Neuronal stem cell (in vitro differentiated cells): ENCODE data around the gene EXOC6.

Experiments used
- DNase-seq: peaks from one replicate; pipeline ENCODE4 v3.0.0-alpha.2; 2013; ENCODE audit warnings: low spot score
- H2AFZ ChIP-seq: one replicate; pipeline ENCODE4 v1.6.1; 2013; ENCODE audit warnings: mild to moderate bottlenecking, low read length, inconsistent platforms
- H2AK5ac ChIP-seq: 2 replicates; pipeline ENCODE4 v1.6.1; 2013; ENCODE audit warnings: low read depth, mild to moderate bottlenecking, inconsistent platforms, low read length, moderate library complexity, mixed read lengths
- H2BK120ac ChIP-seq: 2 replicates; pipeline ENCODE4 v1.6.1; 2013; ENCODE audit warnings: low read depth, mild to moderate bottlenecking, inconsistent platforms, low read length, moderate library complexity, mixed read lengths
- H2BK12ac ChIP-seq: one replicate; pipeline ENCODE4 v1.6.1; 2013; ENCODE audit warnings: low read length, inconsistent platforms
- H2BK15ac ChIP-seq: 2 replicates; pipeline ENCODE4 v1.6.1; 2013; ENCODE audit warnings: mild to moderate bottlenecking, low read length, inconsistent platforms, mixed read lengths
- H2BK5ac ChIP-seq: one replicate; pipeline ENCODE4 v1.6.1; 2013; ENCODE audit warnings: inconsistent platforms, mild to moderate bottlenecking, low read length, moderate library complexity
- H3K14ac ChIP-seq: one replicate; pipeline ENCODE4 v1.6.1; 2013; ENCODE audit warnings: low read length, inconsistent platforms
- H3K18ac ChIP-seq: 2 replicates; pipeline ENCODE4 v1.6.1; 2013; ENCODE audit warnings: low read length, inconsistent platforms
- H3K23ac ChIP-seq: 2 replicates; pipeline ENCODE4 v1.6.1; 2013; ENCODE audit warnings: low read depth, mild to moderate bottlenecking, mixed read lengths, low read length, inconsistent platforms; ENCODE audit not compliant: poor library complexity
- H3K27ac ChIP-seq: replicated peaks from 3 replicates; pipeline ENCODE4 v1.5.1; 2013; ENCODE audit warnings: low read length, inconsistent platforms
- H3K27me3 ChIP-seq, 3 experiments: 2 replicates each; pipeline ENCODE4 v1.6.1; 2013; ENCODE audit warnings: low read length in 3 of 3, mild to moderate bottlenecking in 2 of 3, inconsistent platforms in 1 of 3, low read depth in 1 of 3, mixed read lengths in 1 of 3, moderate library complexity in 1 of 3; ENCODE audit not compliant: control insufficient read depth in 3 of 3, insufficient read depth in 3 of 3
- H3K36me3 ChIP-seq, 2 donors: replicated peaks in 1 of 2; 2 replicates each; pipeline ENCODE4 v1.6.1; 2013; ENCODE audit warnings: low read length in 2 of 2; ENCODE audit not compliant: control insufficient read depth in 2 of 2, insufficient read depth in 2 of 2
- H3K4ac ChIP-seq: 2 replicates; pipeline ENCODE4 v1.6.1; 2013; ENCODE audit warnings: inconsistent platforms, mild to moderate bottlenecking, low read length, moderate library complexity
- H3K4me1 ChIP-seq, 2 donors: 1 replicate in 1 of 2; 2 replicates in 1 of 2; pipeline ENCODE4 v1.6.1; 2013; ENCODE audit warnings: low read length in 2 of 2, low read depth in 1 of 2; ENCODE audit not compliant: control insufficient read depth in 2 of 2, insufficient read depth in 1 of 2
- H3K4me2 ChIP-seq: one replicate; pipeline ENCODE4 v1.6.1; 2013; ENCODE audit warnings: mild to moderate bottlenecking, low read length, inconsistent platforms; ENCODE audit not compliant: insufficient read depth, poor library complexity, severe bottlenecking
- H3K4me3 ChIP-seq, 2 donors: 2 replicates each; pipeline ENCODE4 v1.5.1; 2013; ENCODE audit warnings: low read length in 2 of 2, mild to moderate bottlenecking in 2 of 2, inconsistent platforms in 1 of 2, moderate library complexity in 1 of 2
- H3K79me1 ChIP-seq: one replicate; pipeline ENCODE4 v1.6.1; 2013; ENCODE audit warnings: low read depth, mild to moderate bottlenecking, inconsistent platforms, low read length, moderate library complexity
- H3K9ac ChIP-seq: one replicate; pipeline ENCODE4 v1.6.1; 2013; ENCODE audit warnings: mild to moderate bottlenecking, low read depth, low read length, inconsistent platforms; ENCODE audit not compliant: poor library complexity
- H3K9me3 ChIP-seq, 2 donors: replicated peaks in 1 of 2; 2 replicates each; pipeline versions ENCODE3 to v1.6.1; 2013; ENCODE audit warnings: low read length in 2 of 2, mild to moderate bottlenecking in 2 of 2, inconsistent platforms in 1 of 2, low read depth in 1 of 2, mixed read lengths in 1 of 2, moderate library complexity in 1 of 2; ENCODE audit not compliant: control insufficient read depth in 2 of 2, insufficient read depth in 1 of 2
- H4K8ac ChIP-seq: one replicate; pipeline ENCODE4 v1.6.1; 2013; ENCODE audit warnings: low read depth, mild to moderate bottlenecking, inconsistent platforms, low read length, moderate library complexity
- H4K91ac ChIP-seq: one replicate; pipeline ENCODE4 v1.6.1; 2013; ENCODE audit warnings: low read length, low read depth, mild to moderate bottlenecking, inconsistent platforms; ENCODE audit not compliant: poor library complexity
- WGBS, 2 donors: extraction: QIAGEN DNeasy Blood & Tissue Kit; methylation state at CpG; one replicate each; pipeline ENCODE4 v1.1.7; 2013; ENCODE audit warnings: missing lambda C conversion rate in 2 of 2, mixed read lengths in 1 of 2; ENCODE audit not compliant: insufficient read length in 2 of 2, insufficient replicate concordance in 1 of 2; ENCODE audit errors: extremely low coverage in 2 of 2; 5-methylcytosine and 5-hydroxymethylcytosine counted together

EXOC6 gene

DNA sequence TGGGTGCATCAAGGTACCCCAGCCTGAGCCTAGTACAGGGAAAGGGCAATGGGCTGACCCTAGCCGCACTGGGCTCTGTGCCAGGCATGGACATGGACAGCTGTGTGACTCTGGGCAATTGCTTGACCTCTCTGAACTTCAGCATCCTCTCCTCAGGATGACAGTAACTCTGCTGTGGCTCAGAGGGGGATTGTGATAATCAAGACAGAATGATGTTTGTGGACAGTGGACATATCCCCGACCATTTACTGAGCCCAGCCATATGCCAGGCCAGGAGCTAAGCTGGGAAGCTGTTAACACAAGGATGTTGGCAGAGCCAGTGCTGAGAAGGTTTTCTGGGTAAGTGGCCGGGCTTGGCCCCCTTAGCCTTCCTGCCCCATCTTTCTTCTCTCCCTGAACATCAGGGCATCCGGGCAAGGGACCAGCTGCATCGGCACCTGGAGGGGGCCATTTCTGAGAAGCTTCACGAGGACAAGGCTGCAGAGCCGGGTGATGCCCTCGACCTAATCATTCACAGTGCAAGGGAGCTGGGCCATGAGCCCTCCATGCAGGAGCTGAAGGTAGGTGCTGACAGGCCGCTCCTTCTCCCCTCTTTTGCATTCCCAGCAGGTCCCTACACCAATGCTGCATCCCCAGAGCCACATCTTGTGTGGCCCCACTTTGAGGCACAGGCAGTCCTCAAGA, 215.8 kb downstream of the EXOC6 start:
- no peak overlapping the region for H2BK12ac ChIP-seq
- no peak overlapping the region for H4K8ac ChIP-seq
- H3K18ac ChIP-seq, result no peak overlapping the region
- H3K27me3 ChIP-seq, result peaks cover 13 to 98% (median 81%) of the 10 kb centered on the region in 3 experiments
- no peak overlapping the region for H3K23ac ChIP-seq
- no peak overlapping the region for H3K4me3 ChIP-seq
- H4K91ac ChIP-seq, result no peak overlapping the region
- no peak overlapping the region for H2BK120ac ChIP-seq
- H3K36me3 ChIP-seq, result peaks cover 0 to 23% of the 10 kb centered on the region in 2 donors
- H3K27ac ChIP-seq, result no peak overlapping the region
- no peak overlapping the region for H2BK5ac ChIP-seq
- no peaks in the 10 kb centered on the region for H3K79me1 ChIP-seq
- no peak for DNase-seq
- no peak overlapping the region for H2BK15ac ChIP-seq
- no peak overlapping the region for H3K14ac ChIP-seq
- H3K4me2 ChIP-seq, result no peak overlapping the region
- no peak overlapping the region for H2AFZ ChIP-seq
- no peak overlapping the region for H3K9ac ChIP-seq
- no peak overlapping the region for H3K4ac ChIP-seq
- H2AK5ac ChIP-seq, result no peak overlapping the region
- peaks cover 5 to 18% of the 10 kb centered on the region in 2 donors for H3K9me3 ChIP-seq
- WGBS, 2 donors, result no CpG with 5 or more reads among the region's 9 CpGs
- H3K4me1 ChIP-seq, result peaks cover 0 to 10% of the 10 kb centered on the region in 2 donors

GRCh38 chr10:93064874-93065660, 216.7 kb downstream of the EXOC6 start:
- Histone ChIP-seq H2AK5ac (no peak overlapping the region), H3K4me2 (no peak overlapping the region), H4K91ac (no peak overlapping the region), H2BK15ac (no peak overlapping the region), H2BK5ac (no peak overlapping the region), H3K36me3 (peaks cover 0 to 13% of the 10 kb centered on the region in 2 donors), H2AFZ (no peak overlapping the region), H3K27me3 (peaks cover 22 to 100% (median 79%) of the 10 kb centered on the region in 3 experiments), H4K8ac (no peak overlapping the region), H3K4me3 (peak overlapping the region in 1 of 2 donors; percentile 8), H3K4me1 (peaks cover 0 to 8% of the 10 kb centered on the region in 2 donors), H3K23ac (no peak overlapping the region), H3K18ac (no peak overlapping the region), H3K9me3 (peaks cover 5 to 9% of the 10 kb centered on the region in 2 donors), H3K9ac (no peak overlapping the region), H3K14ac (no peak overlapping the region), H2BK120ac (no peak overlapping the region), H3K27ac (no peak overlapping the region), H3K79me1 (no peaks in the 10 kb centered on the region), H3K4ac (no peak overlapping the region), H2BK12ac (no peak overlapping the region)
- DNase-seq, result no peak
- WGBS, 2 donors, result no CpG with 5 or more reads among the region's 12 CpGs

DNA sequence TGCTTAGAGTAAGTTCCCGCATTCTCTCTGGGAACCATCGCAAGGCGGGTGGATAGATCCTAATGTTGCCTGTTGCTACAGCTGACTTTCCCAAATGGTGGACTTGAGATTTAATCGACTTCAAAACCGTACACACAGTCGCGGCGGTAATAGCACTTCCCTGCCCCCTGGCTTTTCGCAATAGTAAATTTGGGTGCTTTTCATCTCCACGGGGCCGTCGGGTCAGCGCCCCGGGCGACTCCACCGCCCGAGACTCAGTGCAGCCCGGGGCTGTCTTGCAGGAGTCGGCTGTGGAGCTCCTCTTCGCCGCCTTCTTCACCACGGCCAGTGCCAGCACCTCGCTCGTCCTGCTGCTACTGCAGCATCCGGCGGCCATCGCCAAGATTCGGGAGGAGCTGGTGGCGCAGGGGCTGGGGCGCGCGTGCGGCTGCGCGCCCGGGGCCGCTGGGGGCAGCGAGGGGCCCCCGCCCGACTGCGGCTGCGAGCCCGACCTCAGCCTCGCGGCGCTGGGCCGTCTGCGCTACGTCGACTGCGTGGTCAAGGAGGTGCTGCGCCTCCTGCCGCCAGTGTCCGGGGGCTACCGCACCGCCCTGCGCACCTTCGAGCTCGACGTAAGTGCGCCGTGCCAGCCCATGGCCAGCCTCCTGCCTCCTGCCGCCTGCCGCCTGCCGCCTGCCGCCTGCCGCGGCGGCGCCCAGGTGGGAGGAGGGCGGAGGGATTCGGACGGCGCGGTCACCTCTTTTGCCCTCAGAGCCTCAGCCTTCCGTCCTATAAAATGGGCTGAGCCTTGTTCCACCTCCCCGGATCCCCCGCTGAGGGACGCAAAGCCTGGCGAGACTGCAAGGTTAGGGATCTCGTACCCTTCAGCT, 217.6 kb downstream of the EXOC6 start:
- Histone ChIP-seq H2AK5ac (no peak overlapping the region), H3K18ac (peak overlapping the region; percentile 32), H3K27me3 (peaks cover 31 to 100% (median 82%) of the 10 kb centered on the region in 3 experiments), H4K8ac (peak overlapping the region; percentile 54), H3K4me3 (peak overlapping the region in 1 of 2 donors; percentile 64), H2BK12ac (no peak overlapping the region), H3K9ac (no peak overlapping the region), H2BK15ac (no peak overlapping the region), H3K4ac (no peak overlapping the region), H3K36me3 (peaks cover 0 to 10% of the 10 kb centered on the region in 2 donors), H3K9me3 (peaks cover 7 to 9% of the 10 kb centered on the region in 2 donors), H3K27ac (no peak overlapping the region), H3K4me1 (peaks cover under 1 to 7% of the 10 kb centered on the region in 2 donors), H3K14ac (no peak overlapping the region), H2BK120ac (no peak overlapping the region), H3K79me1 (no peaks in the 10 kb centered on the region), H3K23ac (no peak overlapping the region), H3K4me2 (peak overlapping the region; percentile 32), H4K91ac (no peak overlapping the region), H2AFZ (no peak overlapping the region), H2BK5ac (no peak overlapping the region)
- DNase-seq, result no peak
- no CpG with 5 or more reads among the region's 81 CpGs for WGBS, 2 donors
